ENCODE data around the gene MRPL12.

The MRPL12 gene

GRCh38 chr17:81733507-81734404, 30.6 kb downstream of the MRPL12 start:
- peak; percentile 79 for TF ChIP-seq FOXP2 (optimal IDR thresholded peaks at IDR 0.05; ENCODE audit: borderline replicate concordance, extremely low read depth, extremely low read length, insufficient read depth)
- TF ChIP-seq POLR2AphosphoS5 (IDR thresholded peaks at IDR 0.05; ENCODE audit: low read depth, low read length): no peak
- no peak for TF ChIP-seq SIN3A (IDR thresholded peaks at IDR 0.05; ENCODE audit: borderline replicate concordance, insufficient read depth, low read length)

- TF ChIP-seq TAF1 (IDR thresholded peaks at IDR 0.05; ENCODE audit: borderline replicate concordance, insufficient read depth, low read length) (no peak), SIN3A (IDR thresholded peaks at IDR 0.05; ENCODE audit: borderline replicate concordance, insufficient read depth, low read length) (no peak), POLR2AphosphoS5 (IDR thresholded peaks at IDR 0.05; ENCODE audit: low read depth, low read length) (no peak), FOXP2 (optimal IDR thresholded peaks at IDR 0.05; ENCODE audit: borderline replicate concordance, extremely low read depth, extremely low read length, insufficient read depth) (no peak), REST (IDR thresholded peaks at IDR 0.05; ENCODE audit: insufficient read depth in 1 of 2, low read depth in 2 of 2, low read length in 2 of 2) (no peak)
These were observed 31.5 kb downstream of the MRPL12 start for GRCh38 chr17:81734405-81735263.

GRCh38 chr17:81735264-81736102, 32.3 kb downstream of the MRPL12 start:
- TF ChIP-seq TAF1 (IDR thresholded peaks at IDR 0.05; ENCODE audit: borderline replicate concordance, insufficient read depth, low read length) (no peak), REST (IDR thresholded peaks at IDR 0.05; ENCODE audit: insufficient read depth in 1 of 2, low read depth in 2 of 2, low read length in 2 of 2) (no peak), SIN3A (IDR thresholded peaks at IDR 0.05; ENCODE audit: borderline replicate concordance, insufficient read depth, low read length) (no peak), POLR2AphosphoS5 (IDR thresholded peaks at IDR 0.05; ENCODE audit: low read depth, low read length) (no peak), FOXP2 (optimal IDR thresholded peaks at IDR 0.05; ENCODE audit: borderline replicate concordance, extremely low read depth, extremely low read length, insufficient read depth) (no peak)

GRCh38 chr17:81737947-81738800, 35.0 kb downstream of the MRPL12 start:
- TF ChIP-seq SIN3A (IDR thresholded peaks at IDR 0.05; ENCODE audit: borderline replicate concordance, insufficient read depth, low read length) (no peak), POLR2AphosphoS5 (IDR thresholded peaks at IDR 0.05; ENCODE audit: low read depth, low read length) (no peak), FOXP2 (optimal IDR thresholded peaks at IDR 0.05; ENCODE audit: borderline replicate concordance, extremely low read depth, extremely low read length, insufficient read depth) (no peak), TAF1 (IDR thresholded peaks at IDR 0.05; ENCODE audit: borderline replicate concordance, insufficient read depth, low read length) (no peak), REST (IDR thresholded peaks at IDR 0.05; ENCODE audit: insufficient read depth in 1 of 2, low read depth in 2 of 2, low read length in 2 of 2) (no peak)
